GM10248 (cell line): ENCODE results near the gene PLEKHA8.

Experiments used
- CTCF ChIA-PET: fragments of 300-600 bp; sonication (Branson Sonifier 250); formaldehyde crosslinking; extraction: SDS; loops from one replicate; lab custom pipeline; 2021; ENCODE audit warnings: antibody characterized with exemption; lab: Yijun Ruan, JAX
- POLR2A ChIA-PET: fragments of 350-650 bp; sonication (Branson Sonifier 250); formaldehyde crosslinking; extraction: SDS; loops from one replicate; lab custom pipeline; 2020; ENCODE audit warnings: antibody characterized with exemption; lab: Yijun Ruan, JAX
- DNase-seq: peaks from one replicate; pipeline ENCODE4 v3.0.0; 2012; ENCODE audit errors: extremely low spot score
- TF ChIP-seq, protein P1 (sequence below): IDR thresholded peaks from 2 replicates; pipeline ENCODE4 v1.5.1; 2012; ENCODE audit warnings: mild to moderate bottlenecking, low read depth; ENCODE audit errors: extremely low read depth, missing control alignments, control extremely low read depth

Gene PLEKHA8

DNA sequence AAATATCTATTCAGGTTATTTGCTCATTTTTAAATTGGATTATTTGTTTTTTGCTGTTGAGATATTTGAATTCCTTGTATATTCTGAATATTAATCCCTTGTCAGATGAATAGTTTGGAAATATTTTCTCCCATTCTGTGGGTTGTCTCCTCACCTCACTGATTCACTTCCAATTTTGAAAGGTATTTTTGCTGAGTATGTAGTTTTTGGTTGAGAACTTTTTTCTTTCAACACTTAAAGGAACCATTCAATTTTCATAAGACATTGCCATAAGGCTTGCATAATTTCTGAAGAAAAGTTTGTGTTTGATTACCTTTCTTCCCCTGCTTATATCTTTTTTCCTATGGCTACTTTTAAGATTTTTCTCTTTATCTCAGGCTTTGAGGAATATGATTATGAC is 29.7 kb upstream of the PLEKHA8 start:
- DNase-seq = no peak
- CTCF ChIA-PET = no interaction called here
- POLR2A ChIA-PET = no interaction called here
- TF ChIP-seq, protein P1, sequence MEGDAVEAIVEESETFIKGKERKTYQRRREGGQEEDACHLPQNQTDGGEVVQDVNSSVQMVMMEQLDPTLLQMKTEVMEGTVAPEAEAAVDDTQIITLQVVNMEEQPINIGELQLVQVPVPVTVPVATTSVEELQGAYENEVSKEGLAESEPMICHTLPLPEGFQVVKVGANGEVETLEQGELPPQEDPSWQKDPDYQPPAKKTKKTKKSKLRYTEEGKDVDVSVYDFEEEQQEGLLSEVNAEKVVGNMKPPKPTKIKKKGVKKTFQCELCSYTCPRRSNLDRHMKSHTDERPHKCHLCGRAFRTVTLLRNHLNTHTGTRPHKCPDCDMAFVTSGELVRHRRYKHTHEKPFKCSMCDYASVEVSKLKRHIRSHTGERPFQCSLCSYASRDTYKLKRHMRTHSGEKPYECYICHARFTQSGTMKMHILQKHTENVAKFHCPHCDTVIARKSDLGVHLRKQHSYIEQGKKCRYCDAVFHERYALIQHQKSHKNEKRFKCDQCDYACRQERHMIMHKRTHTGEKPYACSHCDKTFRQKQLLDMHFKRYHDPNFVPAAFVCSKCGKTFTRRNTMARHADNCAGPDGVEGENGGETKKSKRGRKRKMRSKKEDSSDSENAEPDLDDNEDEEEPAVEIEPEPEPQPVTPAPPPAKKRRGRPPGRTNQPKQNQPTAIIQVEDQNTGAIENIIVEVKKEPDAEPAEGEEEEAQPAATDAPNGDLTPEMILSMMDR = no peak

DNA sequence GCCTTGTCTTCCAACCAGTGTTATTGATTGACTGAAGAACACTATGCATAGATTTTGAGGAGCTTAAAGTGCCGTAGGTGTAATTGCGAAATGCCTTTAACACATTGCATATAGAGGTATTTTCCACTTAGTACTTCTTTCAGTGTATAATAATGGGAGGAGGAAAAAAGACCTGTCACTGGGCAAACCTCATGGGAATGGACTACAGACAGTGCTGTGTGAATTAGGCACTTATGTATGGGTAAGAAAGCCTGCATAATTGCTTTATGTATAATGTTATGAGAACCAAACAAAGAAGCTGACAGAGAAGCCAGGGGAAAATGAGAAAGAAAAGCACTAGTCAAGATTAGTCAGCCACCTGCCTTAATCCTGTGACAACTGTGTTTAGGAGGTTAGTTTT is 26.2 kb upstream of the PLEKHA8 start:
- POLR2A ChIA-PET = no interaction called here
- no peak for DNase-seq

DNA sequence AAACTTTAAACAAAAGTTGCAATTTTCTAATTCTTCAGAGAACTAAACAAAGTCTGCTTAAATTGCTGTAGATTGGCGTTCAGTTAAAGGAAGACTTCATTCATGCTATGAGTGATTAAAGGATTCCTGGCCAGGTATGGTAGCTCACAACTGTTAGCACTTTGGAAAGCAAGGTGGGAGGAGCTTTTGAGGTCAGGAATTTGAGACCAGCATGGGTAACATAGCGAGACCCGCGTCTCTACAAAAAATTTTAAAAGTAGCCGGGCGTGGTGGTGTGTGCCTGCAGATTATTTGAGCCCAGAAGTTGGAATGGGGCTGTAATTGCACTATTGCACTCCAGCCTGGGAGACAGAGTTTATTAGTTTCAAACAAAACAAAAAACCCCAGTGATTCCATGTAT is 25.1 kb upstream of the PLEKHA8 start:
- TF ChIP-seq, protein P1 = no peak
- ChIA-PET CTCF (no interaction called here), POLR2A (no interaction called here)
- DNase-seq = no peak

More for the DNA sequence above, 26.2 kb upstream of the PLEKHA8 start:
- TF ChIP-seq, protein P1 = no peak
- CTCF ChIA-PET = no interaction called here

DNA sequence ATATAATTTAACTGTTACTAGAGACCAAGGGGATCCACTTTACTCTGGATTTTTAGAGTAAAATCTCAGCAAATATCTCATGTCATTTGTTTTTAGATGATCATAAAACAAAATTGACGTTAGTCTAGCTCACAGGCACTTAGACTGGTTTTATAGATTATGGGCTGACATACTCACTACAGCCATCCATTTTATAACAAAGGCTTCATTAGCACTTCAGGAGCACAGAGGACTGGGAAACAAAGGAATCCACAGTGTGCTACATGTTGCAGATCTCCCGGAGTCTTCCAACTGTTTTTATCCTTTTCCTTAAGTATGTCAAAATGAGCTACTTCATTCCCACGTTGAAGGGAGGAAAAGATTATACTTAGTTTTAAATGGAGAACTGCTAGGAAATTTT is 22.7 kb upstream of the PLEKHA8 start:
- TF ChIP-seq, protein P1 = no peak
- ChIA-PET CTCF (interaction anchor here (0.6 to 1.6 kb wide), 3 partner anchors 12 to 20 kb away, joined by 3 to 4 read pairs (median 4); no protein-coding TSS in a partner anchor), POLR2A (no interaction called here)
- no peak for DNase-seq

DNA sequence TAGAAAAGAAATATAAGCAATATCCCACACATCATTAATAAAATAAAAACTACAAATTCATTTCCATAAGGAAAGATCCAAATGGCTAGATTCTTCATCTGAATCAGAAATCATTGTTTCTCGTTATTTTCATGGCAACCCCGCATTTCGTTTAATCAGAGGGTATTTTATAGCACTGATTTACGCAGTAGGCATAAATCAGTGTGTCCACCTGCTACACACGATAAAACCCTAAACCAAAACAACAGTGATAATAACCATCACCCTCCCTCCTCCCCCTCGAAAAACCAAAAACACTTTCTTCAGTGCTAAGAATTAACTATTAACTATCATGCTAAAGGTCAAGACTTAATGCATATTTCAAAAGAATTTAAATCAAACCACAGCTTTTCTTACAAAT is 18.2 kb upstream of the PLEKHA8 start:
- POLR2A ChIA-PET = no interaction called here
- no peak for DNase-seq
- TF ChIP-seq, protein P1 = no peak
- CTCF ChIA-PET = no interaction called here

DNA sequence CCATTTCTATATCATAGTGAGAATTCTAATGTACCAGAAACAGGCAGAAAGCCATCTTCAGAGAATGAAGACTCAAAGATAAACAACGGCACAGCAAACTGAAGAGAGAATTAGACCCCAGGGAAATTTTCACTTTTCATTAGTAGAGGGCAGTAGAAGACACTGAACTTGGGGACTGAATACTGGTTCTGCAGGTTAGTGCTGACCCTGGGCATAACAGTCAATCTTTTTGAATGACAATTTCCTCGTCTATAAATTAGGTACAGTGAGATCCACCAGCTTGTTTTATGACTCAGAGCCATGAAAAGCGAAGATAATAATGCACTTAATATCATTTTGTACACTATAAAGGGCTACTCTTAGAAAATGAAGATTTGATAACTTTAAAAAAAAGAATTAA is 15.5 kb upstream of the PLEKHA8 start:
- POLR2A ChIA-PET = no interaction called here
- no peak for DNase-seq
- CTCF ChIA-PET = no interaction called here
- TF ChIP-seq, protein P1 = no peak

DNA sequence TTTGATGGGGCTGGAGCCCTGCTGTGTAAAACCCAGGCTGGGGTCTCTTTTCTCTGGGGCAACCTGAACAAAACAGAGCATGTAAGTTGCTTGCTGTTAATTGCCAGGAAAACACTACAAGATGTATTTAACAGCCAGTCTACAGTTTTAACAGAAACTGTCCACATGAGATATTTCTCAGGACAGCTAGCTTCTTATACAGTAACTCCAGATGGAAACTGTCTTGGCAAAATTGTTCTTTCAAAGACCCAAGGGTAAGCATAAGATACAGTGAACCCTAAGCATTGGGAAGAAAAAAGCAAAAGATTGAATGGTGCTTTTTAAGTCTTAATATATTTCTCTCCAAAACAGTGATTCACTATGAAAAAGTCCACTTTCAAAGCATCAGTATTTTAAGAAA is 9.8 kb upstream of the PLEKHA8 start:
- TF ChIP-seq, protein P1 = no peak
- DNase-seq = no peak
- POLR2A ChIA-PET = no interaction called here
- CTCF ChIA-PET = no interaction called here
